ENCODE measurements around the gene TTC7B.

TTC7B gene

DNA sequence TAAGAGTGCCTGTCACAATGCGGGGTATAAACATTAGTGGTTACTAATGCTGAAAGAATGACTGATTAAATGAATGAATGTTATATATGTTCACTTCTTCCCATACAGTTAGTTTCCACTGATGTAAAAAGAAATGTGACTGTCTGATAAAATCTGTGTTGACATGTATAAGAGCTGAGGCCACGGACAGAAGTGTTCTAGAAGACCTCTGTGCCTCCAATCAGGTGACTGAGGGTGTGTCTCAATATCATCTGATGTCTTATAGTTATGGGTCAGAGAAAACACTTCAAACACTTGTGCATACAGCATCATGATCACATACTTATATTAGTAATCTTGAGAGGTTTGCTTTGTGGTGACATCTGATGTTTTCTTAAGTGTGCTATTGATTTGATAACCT is 183.4 kb downstream of the TTC7B start:
- TF ChIP-seq, protein P1, sequence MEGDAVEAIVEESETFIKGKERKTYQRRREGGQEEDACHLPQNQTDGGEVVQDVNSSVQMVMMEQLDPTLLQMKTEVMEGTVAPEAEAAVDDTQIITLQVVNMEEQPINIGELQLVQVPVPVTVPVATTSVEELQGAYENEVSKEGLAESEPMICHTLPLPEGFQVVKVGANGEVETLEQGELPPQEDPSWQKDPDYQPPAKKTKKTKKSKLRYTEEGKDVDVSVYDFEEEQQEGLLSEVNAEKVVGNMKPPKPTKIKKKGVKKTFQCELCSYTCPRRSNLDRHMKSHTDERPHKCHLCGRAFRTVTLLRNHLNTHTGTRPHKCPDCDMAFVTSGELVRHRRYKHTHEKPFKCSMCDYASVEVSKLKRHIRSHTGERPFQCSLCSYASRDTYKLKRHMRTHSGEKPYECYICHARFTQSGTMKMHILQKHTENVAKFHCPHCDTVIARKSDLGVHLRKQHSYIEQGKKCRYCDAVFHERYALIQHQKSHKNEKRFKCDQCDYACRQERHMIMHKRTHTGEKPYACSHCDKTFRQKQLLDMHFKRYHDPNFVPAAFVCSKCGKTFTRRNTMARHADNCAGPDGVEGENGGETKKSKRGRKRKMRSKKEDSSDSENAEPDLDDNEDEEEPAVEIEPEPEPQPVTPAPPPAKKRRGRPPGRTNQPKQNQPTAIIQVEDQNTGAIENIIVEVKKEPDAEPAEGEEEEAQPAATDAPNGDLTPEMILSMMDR (IDR thresholded peaks at IDR 0.05): no peak

DNA sequence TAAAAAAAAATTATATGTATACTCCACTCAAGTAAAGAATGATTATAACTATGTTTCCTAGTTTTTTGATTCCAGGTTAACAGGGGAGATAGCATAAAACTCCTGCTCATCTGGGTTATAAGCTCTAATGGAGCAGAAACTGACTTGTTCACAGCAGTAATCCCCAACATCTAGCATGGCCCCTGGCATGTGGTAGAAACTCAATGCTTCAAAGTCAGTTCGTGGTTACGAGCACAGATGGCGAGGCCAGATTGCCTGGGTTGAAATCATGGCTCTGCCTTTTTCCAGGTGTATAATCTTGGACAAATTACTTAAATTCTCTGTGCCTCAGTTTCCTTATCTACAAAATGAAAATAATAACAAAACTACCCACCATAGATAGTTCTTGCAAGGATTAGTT is 183.8 kb downstream of the TTC7B start:
- TF ChIP-seq, protein P1 (IDR thresholded peaks at IDR 0.05): no peak

DNA sequence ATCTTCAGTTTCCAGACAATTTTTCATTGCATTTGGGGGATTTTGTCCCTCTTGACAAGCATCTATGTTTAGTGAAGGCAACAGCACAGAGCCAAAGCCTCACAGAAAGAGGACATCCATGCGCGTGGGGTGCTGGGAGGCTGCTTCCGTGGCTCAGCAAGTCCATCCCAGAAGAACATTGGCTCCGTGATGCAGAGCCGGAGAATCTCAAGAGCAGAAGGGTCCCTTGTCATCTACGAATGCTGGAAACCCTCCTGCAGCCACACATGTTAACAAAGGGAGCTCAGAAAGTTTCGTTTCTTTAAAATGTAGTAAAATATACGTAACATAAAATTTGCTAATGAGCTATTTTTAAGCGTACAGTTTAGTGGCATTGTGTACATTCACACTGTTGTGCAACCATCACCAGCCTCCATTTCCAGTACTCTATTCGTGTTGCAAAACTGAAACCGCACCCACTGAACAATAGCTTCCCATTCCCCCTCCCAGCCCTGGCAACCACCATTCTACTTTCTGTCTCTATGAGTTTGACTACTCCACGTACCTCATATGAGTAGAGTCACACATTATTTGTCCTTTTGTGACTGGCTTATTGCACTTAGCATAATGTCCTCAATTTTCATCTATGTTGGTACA is 185.9 kb downstream of the TTC7B start:
- TF ChIP-seq, protein P1 (IDR thresholded peaks at IDR 0.05): no peak

DNA sequence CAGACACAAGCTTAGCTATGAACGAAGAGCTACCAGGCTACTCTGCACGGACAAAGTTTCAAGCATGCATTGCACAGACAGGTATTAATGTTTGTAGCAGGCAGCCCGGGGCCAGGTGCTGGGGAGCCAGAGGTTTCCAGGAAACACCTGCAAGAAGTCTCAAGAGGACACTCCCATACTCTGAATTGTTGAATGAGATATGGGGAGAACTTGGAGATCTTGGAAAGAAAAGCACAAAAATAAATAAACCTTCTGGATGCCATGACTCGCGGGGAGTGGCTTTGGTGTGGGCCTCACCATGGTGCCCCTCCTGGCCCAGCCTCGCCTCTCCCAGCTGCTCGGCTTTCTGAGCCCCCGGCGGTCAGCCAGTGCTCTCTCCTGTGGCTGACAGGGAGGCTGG is 186.8 kb downstream of the TTC7B start:
- TF ChIP-seq, protein P1 (IDR thresholded peaks at IDR 0.05): no peak

DNA sequence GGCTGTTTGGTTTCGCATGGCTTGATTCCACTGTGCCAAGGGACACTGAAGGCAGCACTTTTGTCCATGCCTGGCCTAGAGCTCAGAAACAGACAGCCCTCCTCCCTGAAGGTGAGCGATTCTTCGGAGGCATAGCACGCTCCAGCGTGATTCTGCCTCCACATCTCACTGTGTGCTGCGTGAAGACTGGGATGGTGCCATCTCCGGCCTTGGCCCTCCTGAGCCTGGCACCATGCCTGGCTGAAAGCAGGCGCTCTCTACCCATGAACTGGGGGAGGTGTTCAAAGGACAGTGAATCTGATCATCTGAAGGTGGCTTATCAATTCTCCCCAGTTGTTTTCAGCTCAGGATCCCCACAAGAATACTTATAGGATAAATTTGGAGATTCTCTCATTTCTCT is 187.4 kb downstream of the TTC7B start:
- TF ChIP-seq, protein P1 (IDR thresholded peaks at IDR 0.05): no peak

DNA sequence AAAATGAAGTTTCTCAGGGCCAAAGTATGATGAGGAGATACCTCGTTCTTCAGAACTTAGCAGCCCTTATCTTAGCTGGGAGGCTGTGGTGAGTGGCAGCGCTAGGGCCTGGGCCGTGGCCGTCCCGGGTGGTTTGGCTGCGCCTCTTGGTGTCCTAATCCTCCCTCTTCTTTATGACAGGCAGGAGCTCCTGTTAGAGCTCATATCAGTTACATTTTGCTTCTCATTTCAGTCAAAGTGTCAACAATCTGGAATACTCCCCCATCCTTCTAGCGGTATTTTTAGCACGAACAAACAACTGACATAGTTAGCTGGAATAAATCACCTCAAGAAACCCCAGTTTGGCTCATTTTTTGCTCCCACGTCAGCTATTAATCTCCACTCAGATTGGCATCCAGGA is 188.8 kb downstream of the TTC7B start:
- TF ChIP-seq, protein P1 (IDR thresholded peaks at IDR 0.05): no peak

DNA sequence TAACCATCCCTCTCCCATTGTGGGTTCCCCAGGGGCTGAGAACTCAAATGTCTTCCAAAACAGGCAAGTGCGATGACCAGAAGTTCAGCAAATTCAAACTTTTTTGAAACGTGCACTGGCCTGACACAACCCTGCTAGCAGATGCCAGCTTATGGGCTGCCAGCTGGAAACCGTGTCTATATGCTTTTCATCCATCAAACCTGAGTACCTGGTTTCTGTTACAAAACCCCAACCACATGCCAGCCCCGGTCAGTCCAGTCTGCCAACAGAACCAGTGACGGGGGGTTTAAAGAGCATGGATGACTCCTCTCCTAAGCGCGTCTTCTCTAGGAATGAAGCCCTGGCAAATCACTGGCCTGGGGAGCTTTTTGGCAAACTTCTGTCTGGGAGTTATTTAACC is 189.7 kb downstream of the TTC7B start:
- TF ChIP-seq, protein P1 (IDR thresholded peaks at IDR 0.05): no peak

DNA sequence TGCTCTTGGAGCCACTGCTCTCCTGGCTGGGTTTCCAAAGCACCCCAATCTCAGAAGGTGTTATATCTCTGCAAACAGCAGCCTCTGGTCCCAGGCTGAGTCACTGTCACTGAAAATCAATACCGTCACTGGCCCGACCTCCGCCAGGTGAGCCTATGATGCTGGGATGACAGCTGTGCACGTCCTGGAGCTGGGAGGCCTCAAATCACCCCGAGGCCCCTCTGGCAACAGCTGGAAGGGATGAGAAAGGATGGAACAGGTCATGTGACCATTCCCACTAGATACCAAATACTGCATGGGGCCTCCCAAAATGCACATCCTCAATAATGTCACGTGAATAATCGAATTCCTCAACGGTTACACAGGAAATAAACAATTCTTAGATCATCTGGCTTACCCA is 190.8 kb downstream of the TTC7B start:
- TF ChIP-seq, protein P1 (IDR thresholded peaks at IDR 0.05): no peak

Measured in LNCAP (cell line).